ENCODE data around the gene TPST1. TPM values are rescaled to one million over a fixed set of nuclear protein-coding genes. Genes with fewer than 3 reads are reported as not detected.
"Not testable (repeated sequence)": the region's sequence is repeated elsewhere in the genome, so short reads cannot be mapped to it uniquely, and the experiment has no call there.

The TPST1 gene
- total RNA-seq, 1 donor from 2014 or later: 36.5 TPM

- no peak for TF ChIP-seq EZH2 (IDR thresholded peaks at IDR 0.05; ENCODE audit: insufficient read depth, low read length)
- TF ChIP-seq, protein P1, sequence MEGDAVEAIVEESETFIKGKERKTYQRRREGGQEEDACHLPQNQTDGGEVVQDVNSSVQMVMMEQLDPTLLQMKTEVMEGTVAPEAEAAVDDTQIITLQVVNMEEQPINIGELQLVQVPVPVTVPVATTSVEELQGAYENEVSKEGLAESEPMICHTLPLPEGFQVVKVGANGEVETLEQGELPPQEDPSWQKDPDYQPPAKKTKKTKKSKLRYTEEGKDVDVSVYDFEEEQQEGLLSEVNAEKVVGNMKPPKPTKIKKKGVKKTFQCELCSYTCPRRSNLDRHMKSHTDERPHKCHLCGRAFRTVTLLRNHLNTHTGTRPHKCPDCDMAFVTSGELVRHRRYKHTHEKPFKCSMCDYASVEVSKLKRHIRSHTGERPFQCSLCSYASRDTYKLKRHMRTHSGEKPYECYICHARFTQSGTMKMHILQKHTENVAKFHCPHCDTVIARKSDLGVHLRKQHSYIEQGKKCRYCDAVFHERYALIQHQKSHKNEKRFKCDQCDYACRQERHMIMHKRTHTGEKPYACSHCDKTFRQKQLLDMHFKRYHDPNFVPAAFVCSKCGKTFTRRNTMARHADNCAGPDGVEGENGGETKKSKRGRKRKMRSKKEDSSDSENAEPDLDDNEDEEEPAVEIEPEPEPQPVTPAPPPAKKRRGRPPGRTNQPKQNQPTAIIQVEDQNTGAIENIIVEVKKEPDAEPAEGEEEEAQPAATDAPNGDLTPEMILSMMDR (IDR thresholded peaks at IDR 0.05; ENCODE audit: insufficient read depth, low read depth, low read length): no peak
- peaks cover 10% of the 10 kb centered on the region for H3K4me1 Mint-ChIP-seq (ENCODE audit: low read depth, unreplicated experiment)
- no peaks in the 10 kb centered on the region for H3K27me3 Mint-ChIP-seq (ENCODE audit: low read depth, unreplicated experiment)
- Histone ChIP-seq H3K4me1 (ENCODE audit: insufficient read depth, low read length) (no peaks in the 10 kb centered on the region), H2AFZ (ENCODE audit: low read depth, low read length) (no peak overlapping the region), H3K79me2 (ENCODE audit: insufficient read depth, low read length) (peaks cover 66% of the 10 kb centered on the region), H3K4me3 (ENCODE audit: insufficient read depth, low read depth, low read length) (no peak overlapping the region), H4K20me1 (ENCODE audit: insufficient read depth, low read length) (peaks cover 56% of the 10 kb centered on the region), H3K9me3 (ENCODE audit: insufficient read depth, low read depth, low read length) (no peaks in the 10 kb centered on the region), H3K27ac (ENCODE audit: low read depth, low read length) (no peak overlapping the region), H3K36me3 (ENCODE audit: insufficient read depth, low read length) (no peaks in the 10 kb centered on the region), H3K4me2 (ENCODE audit: low read length) (no peak overlapping the region), H3K9ac (ENCODE audit: low read length) (no peak overlapping the region), H3K27me3 (ENCODE audit: insufficient read depth, low read length) (no peaks in the 10 kb centered on the region)
- H3K36me3 Mint-ChIP-seq (ENCODE audit: low read depth, unreplicated experiment): peaks cover 2% of the 10 kb centered on the region
- H3K9me3 Mint-ChIP-seq (ENCODE audit: unreplicated experiment): no peaks in the 10 kb centered on the region
- no peak for FAIRE-seq
- H3K4me3 Mint-ChIP-seq (ENCODE audit: unreplicated experiment): no peak overlapping the region
- H3K27ac Mint-ChIP-seq (ENCODE audit: unreplicated experiment): no peak overlapping the region
- no peak for DNase-seq (ENCODE audit: low read depth)
These were observed 14.7 kb downstream of the TPST1 start for GRCh38 chr7:66219805-66220204.

- Histone ChIP-seq H4K20me1 (ENCODE audit: insufficient read depth, low read length) (peaks cover 56% of the 10 kb centered on the region), H3K79me2 (ENCODE audit: insufficient read depth, low read length) (peaks cover 62% of the 10 kb centered on the region), H3K4me3 (ENCODE audit: insufficient read depth, low read depth, low read length) (no peak overlapping the region), H3K27ac (ENCODE audit: low read depth, low read length) (no peak overlapping the region), H3K4me1 (ENCODE audit: insufficient read depth, low read length) (no peaks in the 10 kb centered on the region), H3K4me2 (ENCODE audit: low read length) (no peak overlapping the region), H3K27me3 (ENCODE audit: insufficient read depth, low read length) (no peaks in the 10 kb centered on the region), H3K9ac (ENCODE audit: low read length) (no peak overlapping the region), H3K9me3 (ENCODE audit: insufficient read depth, low read depth, low read length) (no peaks in the 10 kb centered on the region), H3K36me3 (ENCODE audit: insufficient read depth, low read length) (no peaks in the 10 kb centered on the region), H2AFZ (ENCODE audit: low read depth, low read length) (no peak overlapping the region)
- DNase-seq (ENCODE audit: low read depth) (no peak), FAIRE-seq (no peak)
- peaks cover 2% of the 10 kb centered on the region for H3K36me3 Mint-ChIP-seq (ENCODE audit: low read depth, unreplicated experiment)
- no peak overlapping the region for H3K4me3 Mint-ChIP-seq (ENCODE audit: unreplicated experiment)
- no peaks in the 10 kb centered on the region for H3K9me3 Mint-ChIP-seq (ENCODE audit: unreplicated experiment)
- H3K27me3 Mint-ChIP-seq (ENCODE audit: low read depth, unreplicated experiment): no peaks in the 10 kb centered on the region
- peaks cover 10% of the 10 kb centered on the region for H3K4me1 Mint-ChIP-seq (ENCODE audit: low read depth, unreplicated experiment)
- TF ChIP-seq EZH2 (IDR thresholded peaks at IDR 0.05; ENCODE audit: insufficient read depth, low read length): no peak
- TF ChIP-seq, protein P1 (IDR thresholded peaks at IDR 0.05; ENCODE audit: insufficient read depth, low read depth, low read length): no peak
- H3K27ac Mint-ChIP-seq (ENCODE audit: unreplicated experiment): no peak overlapping the region
These were observed 16.3 kb downstream of the TPST1 start for GRCh38 chr7:66221442-66221841.

DNA sequence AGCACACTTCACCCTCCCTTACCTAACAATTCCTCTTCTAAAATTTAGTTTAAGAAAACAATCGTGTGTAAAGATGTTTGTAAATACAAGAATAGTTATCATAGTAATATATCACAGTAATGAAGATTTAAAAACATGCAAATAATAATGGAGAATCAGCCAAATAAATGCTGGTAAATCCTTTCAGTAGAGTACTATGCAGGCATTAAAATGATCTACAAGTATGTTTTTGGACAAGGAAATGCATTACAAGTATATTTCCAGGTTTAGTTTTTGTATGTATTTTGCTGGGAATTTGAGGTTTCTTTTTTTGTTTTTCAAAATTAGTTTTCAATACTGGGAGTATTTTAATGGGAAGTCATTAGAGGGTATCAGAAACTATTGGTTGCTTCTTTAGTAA lies 22.7 kb downstream of the TPST1 start:
- peaks cover 19% of the 10 kb centered on the region for H3K36me3 Mint-ChIP-seq (ENCODE audit: low read depth, unreplicated experiment)
- Histone ChIP-seq H3K9me3 (ENCODE audit: insufficient read depth, low read depth, low read length) (peaks cover 3% of the 10 kb centered on the region), H3K36me3 (ENCODE audit: insufficient read depth, low read length) (no peaks in the 10 kb centered on the region), H4K20me1 (ENCODE audit: insufficient read depth, low read length) (peaks cover 17% of the 10 kb centered on the region), H3K4me3 (ENCODE audit: insufficient read depth, low read depth, low read length) (no peak overlapping the region), H3K27ac (ENCODE audit: low read depth, low read length) (no peak overlapping the region), H3K4me1 (ENCODE audit: insufficient read depth, low read length) (no peaks in the 10 kb centered on the region), H3K9ac (ENCODE audit: low read length) (no peak overlapping the region), H2AFZ (ENCODE audit: low read depth, low read length) (no peak overlapping the region), H3K27me3 (ENCODE audit: insufficient read depth, low read length) (no peaks in the 10 kb centered on the region), H3K4me2 (ENCODE audit: low read length) (no peak overlapping the region), H3K79me2 (ENCODE audit: insufficient read depth, low read length) (peaks cover 30% of the 10 kb centered on the region)
- H3K27me3 Mint-ChIP-seq (ENCODE audit: low read depth, unreplicated experiment): no peaks in the 10 kb centered on the region
- DNase-seq (ENCODE audit: low read depth) (no peak), FAIRE-seq (no peak)
- TF ChIP-seq EZH2 (IDR thresholded peaks at IDR 0.05; ENCODE audit: insufficient read depth, low read length): no peak
- TF ChIP-seq, protein P1 (IDR thresholded peaks at IDR 0.05; ENCODE audit: insufficient read depth, low read depth, low read length): no peak
- no peak overlapping the region for H3K4me3 Mint-ChIP-seq (ENCODE audit: unreplicated experiment)
- H3K27ac Mint-ChIP-seq (ENCODE audit: unreplicated experiment): no peak overlapping the region
- no peaks in the 10 kb centered on the region for H3K4me1 Mint-ChIP-seq (ENCODE audit: low read depth, unreplicated experiment)
- peaks cover 5% of the 10 kb centered on the region for H3K9me3 Mint-ChIP-seq (ENCODE audit: unreplicated experiment)

DNA sequence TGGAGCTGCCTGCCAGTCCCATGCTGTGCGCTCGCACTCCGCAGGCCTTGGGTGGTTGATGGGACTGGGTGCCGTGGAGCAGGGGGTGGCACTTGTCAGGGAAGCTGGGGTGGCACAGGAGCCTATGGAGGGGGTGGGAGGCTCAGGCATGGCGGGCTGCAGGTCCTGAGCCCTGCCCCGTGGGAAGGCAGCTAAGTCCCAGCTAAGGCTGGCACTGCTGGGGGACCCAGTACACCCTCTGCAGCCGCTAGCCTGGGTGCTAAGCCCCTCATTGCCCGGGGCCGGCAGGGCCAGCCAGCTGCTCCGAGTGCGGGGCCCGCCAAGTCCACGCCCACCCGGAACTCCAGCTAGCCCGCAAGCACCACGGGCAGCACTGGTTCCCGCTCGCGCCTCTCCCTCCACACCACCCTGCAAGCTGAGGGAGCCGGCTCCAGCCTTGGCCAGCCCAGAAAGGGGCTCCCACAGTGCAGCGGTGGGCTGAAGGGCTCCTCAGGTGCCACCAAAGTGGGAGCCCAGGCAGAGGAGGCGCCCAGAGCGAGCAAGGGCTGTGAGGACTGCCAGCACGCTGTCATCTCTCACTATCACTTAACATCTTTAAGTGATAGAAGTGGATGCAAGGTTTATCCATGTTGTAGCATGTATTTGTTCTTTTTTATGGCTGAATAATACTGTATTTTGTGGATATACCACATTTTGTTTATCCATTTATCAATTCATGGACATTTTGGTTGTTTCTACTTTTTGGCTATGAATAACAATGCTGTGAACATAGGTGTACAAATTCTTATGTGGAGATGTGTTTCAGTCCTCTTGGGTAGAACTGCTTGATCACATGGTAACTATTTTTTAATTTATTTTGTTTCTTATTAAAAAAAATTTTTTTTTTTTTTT lies 26.4 kb downstream of the TPST1 start:
- H3K27ac Mint-ChIP-seq (ENCODE audit: unreplicated experiment); H3K4me1 Mint-ChIP-seq (ENCODE audit: low read depth, unreplicated experiment); H2AFZ ChIP-seq (ENCODE audit: low read depth, low read length); FAIRE-seq; H3K9me3 Mint-ChIP-seq (ENCODE audit: unreplicated experiment); H3K9me3 ChIP-seq (ENCODE audit: insufficient read depth, low read depth, low read length); H3K27me3 Mint-ChIP-seq (ENCODE audit: low read depth, unreplicated experiment); H3K4me3 ChIP-seq (ENCODE audit: insufficient read depth, low read depth, low read length); H3K27ac ChIP-seq (ENCODE audit: low read depth, low read length); H3K4me3 Mint-ChIP-seq (ENCODE audit: unreplicated experiment); H3K4me1 ChIP-seq (ENCODE audit: insufficient read depth, low read length); DNase-seq (ENCODE audit: low read depth); H3K36me3 ChIP-seq (ENCODE audit: insufficient read depth, low read length); H3K4me2 ChIP-seq (ENCODE audit: low read length); H3K27me3 ChIP-seq (ENCODE audit: insufficient read depth, low read length); H4K20me1 ChIP-seq (ENCODE audit: insufficient read depth, low read length); H3K9ac ChIP-seq (ENCODE audit: low read length): not testable (repeated sequence)
- peaks cover 28% of the 10 kb centered on the region for H3K79me2 ChIP-seq (ENCODE audit: insufficient read depth, low read length)
- peaks cover 21% of the 10 kb centered on the region for H3K36me3 Mint-ChIP-seq (ENCODE audit: low read depth, unreplicated experiment)

Data from astrocyte (in vitro differentiated cells and primary cell).